GM10248 (cell line): ENCODE data around the gene CD200R1.

ENCODE experiments used
- CTCF ChIA-PET: fragments of 300-600 bp; sonication (Branson Sonifier 250); formaldehyde crosslinking; extraction: SDS; loops from one replicate; lab custom pipeline; 2021; ENCODE audit warnings: antibody characterized with exemption; lab: Yijun Ruan, JAX
- POLR2A ChIA-PET: fragments of 350-650 bp; sonication (Branson Sonifier 250); formaldehyde crosslinking; extraction: SDS; loops from one replicate; lab custom pipeline; 2020; ENCODE audit warnings: antibody characterized with exemption; lab: Yijun Ruan, JAX
- DNase-seq: peaks from one replicate; pipeline ENCODE4 v3.0.0; 2012; ENCODE audit errors: extremely low spot score
- CTCF ChIP-seq: IDR thresholded peaks from 2 replicates; pipeline ENCODE4 v1.5.1; 2012; ENCODE audit warnings: mild to moderate bottlenecking, low read depth; ENCODE audit errors: extremely low read depth, missing control alignments, control extremely low read depth

CD200R1 gene

GRCh38 chr3:112871735-112872134 is 103.2 kb downstream of the CD200R1 start:
- POLR2A ChIA-PET: no interaction called here
- CTCF ChIA-PET: interaction anchor here (1.0 to 1.6 kb wide), 4 partner anchors 9 to 37 kb away, joined by 3 to 5 read pairs (median 4); no protein-coding TSS in a partner anchor
- TF ChIP-seq CTCF: no peak
- DNase-seq: no peak
